A549 (cell line): Measurements from ENCODE around the gene PINK1. TPM values are rescaled to one million over a fixed set of nuclear protein-coding genes. Genes with fewer than 3 reads are reported as not detected.

Experiments used
- ATAC-seq, 2 experiments: fragments of 200-7000 bp in 1 of 2; fragments of >200 bp in 1 of 2; cut with Nextera tagmentation in 1 of 2; cut with Tn5 transposase in 1 of 2; 3 replicates each; pipeline versions ENCODE4 v1.8.0 to v1.9.1; 2018 to 2020; ENCODE audit warnings: mild to moderate bottlenecking in 1 of 2, moderate library complexity in 1 of 2
- CTCF ChIA-PET: fragments of 300-600 bp; sonication (Branson Sonifier 250); formaldehyde crosslinking; extraction: SDS; loops from one replicate; lab custom pipeline; 2021; ENCODE audit warnings: antibody characterized with exemption, inconsistent platforms; lab: Yijun Ruan, JAX
- POLR2A ChIA-PET: fragments of 350-600 bp; formaldehyde crosslinking; extraction: SDS; loops from one replicate; lab custom pipeline; 2021; ENCODE audit warnings: antibody characterized with exemption, inconsistent platforms; lab: Yijun Ruan, JAX
- DNase-seq, 2 experiments: peaks; one replicate each; pipeline versions ENCODE4 v3.0.0 to v3.0.0-alpha.2; 2011 to 2016; ENCODE audit warnings: low read depth in 1 of 2, low spot score in 1 of 2
- FAIRE-seq: peaks from 2 replicates; lab custom pipeline; 2011; peaks lifted over from hg19 to GRCh38; lab: Jason Lieb, UNC
- H3K27ac ChIP-seq, 2 experiments: fragments of >200 bp; sonication (Bioruptor Twin); formaldehyde crosslinking; 3 replicates each; pipeline ENCODE4 v1.5.1; 2016 to 2017
- H3K4me1 ChIP-seq: fragments of >200 bp; sonication (Bioruptor Twin); formaldehyde crosslinking; 3 replicates; pipeline ENCODE4 v1.6.1; 2016
- H3K4me2 ChIP-seq: fragments of >200 bp; sonication (Bioruptor Twin); formaldehyde crosslinking; 3 replicates; pipeline ENCODE4 v1.6.1; 2016
- H3K4me3 ChIP-seq: fragments of >200 bp; sonication (Bioruptor Twin); formaldehyde crosslinking; 3 replicates; pipeline ENCODE4 v1.5.1; 2016
- H3K9me3 ChIP-seq: fragments of >200 bp; sonication (Bioruptor Twin); formaldehyde crosslinking; 3 replicates; pipeline ENCODE4 v1.6.1; 2016
- CHD2 ChIP-seq: fragments of 150-350 bp; IDR thresholded peaks from 2 replicates; pipeline ENCODE4 v1.6.1; 2014; ENCODE audit warnings: low read length; ENCODE audit not compliant: partially characterized antibody
- EHF ChIP-seq: fragments of 250-450 bp; sonication (Bioruptor Pico); IDR thresholded peaks from 2 replicates; pipeline ENCODE4 v1.5.0; 2020; ENCODE audit warnings: mild to moderate bottlenecking
- FOSB ChIP-seq: fragments of 250-450 bp; sonication (Bioruptor Pico); IDR thresholded peaks from 2 replicates; pipeline ENCODE4 v1.5.0; 2020; ENCODE audit warnings: mild to moderate bottlenecking, moderate library complexity
- FOXS1 ChIP-seq: fragments of 250-450 bp; sonication (Bioruptor Pico); IDR thresholded peaks from 2 replicates; pipeline ENCODE4 v1.5.0; 2020; ENCODE audit warnings: mild to moderate bottlenecking, moderate library complexity
- KDM5A ChIP-seq: fragments of 200-600 bp; sonication (generic); IDR thresholded peaks from 2 replicates; pipeline ENCODE4 v1.6.1; 2016; ENCODE audit warnings: antibody characterized with exemption, mild to moderate bottlenecking
- NFE2L2 ChIP-seq: fragments of 150-350 bp; conservative IDR thresholded peaks from 2 replicates; pipeline ENCODE4 v1.6.1; 2014; ENCODE audit warnings: low read length
- NR3C1 ChIP-seq: fragments of >200 bp; sonication (Bioruptor Twin); formaldehyde crosslinking; IDR thresholded peaks from 3 replicates; pipeline ENCODE4 v1.6.1; 2017
- PHF8 ChIP-seq: fragments of 200-600 bp; sonication (generic); IDR thresholded peaks from 2 replicates; pipeline ENCODE4 v1.6.1; 2016; ENCODE audit warnings: low read depth, mild to moderate bottlenecking, antibody characterized with exemption, moderate library complexity, borderline replicate concordance
- POLR2AphosphoS2 ChIP-seq: conservative IDR thresholded peaks from 2 replicates; pipeline ENCODE4 v1.6.1; 2012; ENCODE audit warnings: low read length, improper control_type of control experiment, inconsistent platforms
- RAD21 ChIP-seq, 2 experiments: fragments of >200 bp in 1 of 2; sonication (Bioruptor Twin) in 1 of 2; formaldehyde crosslinking in 1 of 2; IDR thresholded peaks in 1 of 2; conservative IDR thresholded peaks in 1 of 2; 2 replicates in 1 of 2; 3 replicates in 1 of 2; pipeline ENCODE4 v1.6.1; 2012 to 2018; ENCODE audit warnings: inconsistent platforms in 1 of 2
- RNF2 ChIP-seq: fragments of 200-600 bp; sonication (generic); IDR thresholded peaks from 2 replicates; pipeline ENCODE4 v1.6.1; 2016; ENCODE audit warnings: low read depth, mild to moderate bottlenecking, antibody characterized with exemption, moderate library complexity, borderline replicate concordance
- SREBF2 ChIP-seq: fragments of 450-650 bp; IDR thresholded peaks from 2 replicates; pipeline ENCODE4 v1.6.1; 2014; ENCODE audit warnings: mild to moderate bottlenecking, moderate library complexity
- TFCP2L1 ChIP-seq: fragments of 250-450 bp; sonication (Bioruptor Pico); IDR thresholded peaks from 2 replicates; pipeline ENCODE4 v1.5.0; 2021; ENCODE audit warnings: mild to moderate bottlenecking
- ZC3H11A ChIP-seq: fragments of 450-650 bp; IDR thresholded peaks from 2 replicates; pipeline ENCODE4 v1.6.1; 2014; ENCODE audit warnings: antibody characterized with exemption, mild to moderate bottlenecking
- ZSCAN20 ChIP-seq: fragments of 250-450 bp; sonication (Bioruptor Pico); IDR thresholded peaks from 2 replicates; pipeline ENCODE4 v1.8.0; 2022; ENCODE audit warnings: mild to moderate bottlenecking, moderate library complexity
- WGBS: methylation state at CpG from one replicate; pipeline ENCODE4 v1.1.6; 2017; ENCODE audit errors: missing lambda C conversion rate; 5-methylcytosine and 5-hydroxymethylcytosine counted together
- polyA plus RNA-seq, 4 experiments: library from polyadenylated mRNA; depleted of rRNA in 3 of 4; stranded (reverse); fragments of >200 nt; fragmentation: RNase III in 1 of 4; extraction: RNeasy Plus Mini Kit Qiagen cat#74134 plus additional on column Dnase treatment in 1 of 4; gene quantifications; 2 replicates in 3 of 4; 3 replicates in 1 of 4; pipeline ENCODE4 v1.2.3, GENCODE V29; 2011 to 2017
- TF ChIP-seq, protein P1 (sequence below): fragments of >200 bp; sonication (Bioruptor Twin); formaldehyde crosslinking; IDR thresholded peaks from 3 replicates; pipeline ENCODE4 v1.6.1; 2016
- TF ChIP-seq, protein P2 (sequence below): fragments of 250-450 bp; sonication (Bioruptor Pico); IDR thresholded peaks from 2 replicates; pipeline ENCODE4 v1.5.0; 2021; ENCODE audit warnings: mild to moderate bottlenecking, moderate library complexity, borderline replicate concordance
- TF ChIP-seq, protein P3 (sequence below): IDR thresholded peaks from 2 replicates; pipeline ENCODE4 v1.6.1; 2012

The PINK1 gene
- polyA plus RNA-seq, 2 of the 4 experiments (the other 2 are of a cell fraction), result 18.9 to 51.4 TPM

DNA sequence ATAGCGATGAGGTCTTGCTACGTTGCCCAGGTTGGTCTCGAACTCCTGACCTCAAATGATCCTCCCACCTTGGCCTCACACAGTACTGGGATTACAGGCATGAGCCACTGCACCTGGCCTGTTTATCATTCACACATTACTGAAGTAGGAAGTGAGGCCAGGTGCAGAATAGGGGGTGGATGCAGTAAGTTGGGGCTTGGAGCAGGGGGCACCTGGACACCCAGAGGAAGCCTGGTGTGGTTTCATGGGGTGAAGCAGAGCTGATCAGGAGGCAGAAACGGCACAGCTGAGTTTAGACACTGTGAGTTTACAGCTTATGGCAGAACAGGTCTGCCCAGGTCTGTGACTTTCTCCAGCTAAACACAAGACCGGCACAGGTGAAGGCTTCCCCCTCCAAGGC lies 39.5 kb upstream of the PINK1 start:
- CTCF ChIA-PET, result interaction anchor here (0.7 to 4.0 kb wide), 4 partner anchors 19 to 71 kb away, joined by 3 to 17 read pairs (median 4); partner anchors contain the start of gene PINK1

DNA sequence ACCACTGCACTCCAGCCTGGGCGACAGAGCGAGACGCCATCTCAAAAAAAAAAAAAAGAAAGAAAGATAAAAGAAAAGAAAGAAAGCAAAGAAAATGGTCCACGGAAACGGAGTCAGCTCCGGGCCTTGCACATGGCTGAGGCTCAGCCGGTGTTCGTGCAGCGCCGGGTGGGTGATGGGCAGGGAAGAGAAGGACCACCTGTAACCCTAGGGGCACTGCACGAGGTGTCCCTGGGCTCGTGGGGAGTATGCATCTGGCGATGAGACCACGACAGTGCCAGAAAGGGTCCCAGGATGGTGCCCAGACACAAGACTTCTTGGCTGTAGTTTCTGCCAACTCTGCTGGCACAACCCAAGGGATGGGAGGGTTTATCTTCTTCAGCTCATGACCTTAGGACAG lies 38.5 kb upstream of the PINK1 start:
- H3K4me2 ChIP-seq, result no peak overlapping the region
- 96% methylated on average over 14 of the region's 14 CpGs for WGBS
- H3K27ac ChIP-seq, result no peak overlapping the region
- ATAC-seq, result no peak
- TF ChIP-seq CHD2, result no peak
- no peak for TF ChIP-seq KDM5A
- no peak for TF ChIP-seq PHF8
- no peak for TF ChIP-seq SREBF2
- TF ChIP-seq POLR2AphosphoS2, result no peak
- no peak for TF ChIP-seq RNF2
- TF ChIP-seq NFE2L2, result no peak
- no peak for TF ChIP-seq ZSCAN20 (CRISPR knock-in tag)
- no peak for TF ChIP-seq FOXS1 (CRISPR knock-in tag)
- TF ChIP-seq, protein P1, sequence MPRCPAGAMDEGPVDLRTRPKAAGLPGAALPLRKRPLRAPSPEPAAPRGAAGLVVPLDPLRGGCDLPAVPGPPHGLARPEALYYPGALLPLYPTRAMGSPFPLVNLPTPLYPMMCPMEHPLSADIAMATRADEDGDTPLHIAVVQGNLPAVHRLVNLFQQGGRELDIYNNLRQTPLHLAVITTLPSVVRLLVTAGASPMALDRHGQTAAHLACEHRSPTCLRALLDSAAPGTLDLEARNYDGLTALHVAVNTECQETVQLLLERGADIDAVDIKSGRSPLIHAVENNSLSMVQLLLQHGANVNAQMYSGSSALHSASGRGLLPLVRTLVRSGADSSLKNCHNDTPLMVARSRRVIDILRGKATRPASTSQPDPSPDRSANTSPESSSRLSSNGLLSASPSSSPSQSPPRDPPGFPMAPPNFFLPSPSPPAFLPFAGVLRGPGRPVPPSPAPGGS, result no peak
- no peak for DNase-seq
- peaks cover 16% of the 10 kb centered on the region; the same call in 2 of the 3 replicates for H3K4me1 ChIP-seq
- no peaks in the 10 kb centered on the region for H3K9me3 ChIP-seq
- POLR2A ChIA-PET, result no interaction called here
- CTCF ChIA-PET, result interaction anchor here (1.8 to 4.0 kb wide), 2 partner anchors 15 to 39 kb away, joined by 5 to 17 read pairs; partner anchors contain the start of gene PINK1
- H3K4me3 ChIP-seq, result no peak overlapping the region
- no peak for FAIRE-seq

More for the DNA sequence above, 39.5 kb upstream of the PINK1 start:
- no peak overlapping the region for H3K4me3 ChIP-seq
- no peaks in the 10 kb centered on the region for H3K9me3 ChIP-seq
- ATAC-seq, result no peak
- H3K4me2 ChIP-seq, result no peak overlapping the region
- 95% methylated on average over 5 of the region's 5 CpGs for WGBS
- H3K27ac ChIP-seq, result no peak overlapping the region
- no peak for FAIRE-seq
- H3K4me1 ChIP-seq, result peaks cover 23% of the 10 kb centered on the region
- DNase-seq, result no peak
- POLR2A ChIA-PET, result no interaction called here
- TF ChIP-seq EHF (CRISPR knock-in tag) (no peak), TFCP2L1 (CRISPR knock-in tag) (no peak), NR3C1 (no peak), ZC3H11A (no peak), RAD21 (conservative IDR thresholded peaks at IDR 0.05 in 1 of 2, IDR thresholded peaks at IDR 0.05 in 1 of 2) (no peak)
- TF ChIP-seq, protein P2, sequence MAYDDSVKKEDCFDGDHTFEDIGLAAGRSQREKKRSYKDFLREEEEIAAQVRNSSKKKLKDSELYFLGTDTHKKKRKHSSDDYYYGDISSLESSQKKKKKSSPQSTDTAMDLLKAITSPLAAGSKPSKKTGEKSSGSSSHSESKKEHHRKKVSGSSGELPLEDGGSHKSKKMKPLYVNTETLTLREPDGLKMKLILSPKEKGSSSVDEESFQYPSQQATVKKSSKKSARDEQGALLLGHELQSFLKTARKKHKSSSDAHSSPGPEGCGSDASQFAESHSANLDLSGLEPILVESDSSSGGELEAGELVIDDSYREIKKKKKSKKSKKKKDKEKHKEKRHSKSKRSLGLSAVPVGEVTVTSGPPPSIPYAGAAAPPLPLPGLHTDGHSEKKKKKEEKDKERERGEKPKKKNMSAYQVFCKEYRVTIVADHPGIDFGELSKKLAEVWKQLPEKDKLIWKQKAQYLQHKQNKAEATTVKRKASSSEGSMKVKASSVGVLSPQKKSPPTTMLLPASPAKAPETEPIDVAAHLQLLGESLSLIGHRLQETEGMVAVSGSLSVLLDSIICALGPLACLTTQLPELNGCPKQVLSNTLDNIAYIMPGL, result no peak
- TF ChIP-seq, protein P3, sequence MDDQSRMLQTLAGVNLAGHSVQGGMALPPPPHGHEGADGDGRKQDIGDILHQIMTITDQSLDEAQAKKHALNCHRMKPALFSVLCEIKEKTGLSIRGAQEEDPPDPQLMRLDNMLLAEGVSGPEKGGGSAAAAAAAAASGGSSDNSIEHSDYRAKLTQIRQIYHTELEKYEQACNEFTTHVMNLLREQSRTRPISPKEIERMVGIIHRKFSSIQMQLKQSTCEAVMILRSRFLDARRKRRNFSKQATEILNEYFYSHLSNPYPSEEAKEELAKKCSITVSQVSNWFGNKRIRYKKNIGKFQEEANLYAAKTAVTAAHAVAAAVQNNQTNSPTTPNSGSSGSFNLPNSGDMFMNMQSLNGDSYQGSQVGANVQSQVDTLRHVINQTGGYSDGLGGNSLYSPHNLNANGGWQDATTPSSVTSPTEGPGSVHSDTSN, result no peak

DNA sequence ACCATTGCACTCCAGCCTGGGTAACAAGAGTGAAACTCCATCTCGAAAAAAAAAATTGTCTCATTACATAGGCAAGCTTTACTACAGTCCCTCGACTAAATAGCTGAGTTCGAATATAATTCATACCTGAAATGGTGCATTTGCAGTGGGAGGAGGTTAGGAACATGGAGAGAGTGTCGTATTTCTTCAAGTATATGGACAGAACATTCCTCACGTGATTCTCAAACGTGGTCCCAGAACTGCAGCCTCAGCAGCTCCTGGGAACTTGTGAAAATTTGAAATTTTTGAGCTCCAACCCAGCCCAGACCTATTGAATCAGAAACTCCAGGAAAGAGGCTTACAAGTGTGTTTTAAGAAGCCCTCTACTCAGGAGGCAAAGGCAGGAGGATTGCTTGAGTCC lies 37.2 kb upstream of the PINK1 start:
- Histone ChIP-seq H3K4me1 (peaks cover 15% of the 10 kb centered on the region), H3K4me2 (no peak overlapping the region), H3K4me3 (no peak overlapping the region), H3K27ac (no peak overlapping the region), H3K9me3 (no peaks in the 10 kb centered on the region)
- CTCF ChIA-PET, result interaction anchor here (0.8 to 1.8 kb wide), 6 partner anchors 8 to 384 kb away, joined by 3 to 5 read pairs (median 4); no protein-coding TSS in a partner anchor
- POLR2A ChIA-PET, result no interaction called here
- WGBS, result 79% methylated on average over 6 of the region's 6 CpGs
- TF ChIP-seq FOSB, result no peak
- ATAC-seq (no peak), FAIRE-seq (no peak), DNase-seq (no peak)
